ENCODE data around the gene DSPP. TPM values are rescaled to one million over a fixed set of nuclear protein-coding genes. Genes with fewer than 3 reads are reported as not detected.

The DSPP gene
- total and polyA plus RNA-seq, 3 experiments from 2014 or later = not detected

- POLR2A ChIA-PET = no interaction called here
- H3K4me3 ChIP-seq (ENCODE audit: low read length) = no peak overlapping the region
- Mint-ChIP-seq H3K27me3 (peaks cover 1 to 11% of the 10 kb centered on the region in 2 donors), H3K4me1 (no peaks in the 10 kb centered on the region), H3K9me3 (peaks cover 0 to 5% (median 3%) of the 10 kb centered on the region in 5 donors), H3K27ac (no peak overlapping the region), H3K4me3 (no peak overlapping the region), H3K36me3 (no peaks in the 10 kb centered on the region)
- H3K27me3 ChIP-seq (ENCODE audit: insufficient read depth, low read length, poor library complexity, severe bottlenecking) = no peaks in the 10 kb centered on the region
- H3K4me1 ChIP-seq (ENCODE audit: insufficient read depth, low read length) = no peaks in the 10 kb centered on the region
- no peaks in the 10 kb centered on the region for H3K9me3 ChIP-seq (ENCODE audit: low read length)
- H3K36me3 ChIP-seq (ENCODE audit: insufficient read depth, low read length) = no peaks in the 10 kb centered on the region
- no peak for DNase-seq
- no peak overlapping the region for H3K27ac ChIP-seq (ENCODE audit: low read depth, low read length)
- CTCF ChIA-PET = no interaction called here
Observed at GRCh38 chr4:87633243-87633642, 24.9 kb downstream of the DSPP start.

GRCh38 chr4:87644286-87644685, 36.0 kb downstream of the DSPP start:
- no peaks in the 10 kb centered on the region for H3K4me1 ChIP-seq (ENCODE audit: insufficient read depth, low read length)
- no peak for DNase-seq
- H3K9me3 Mint-ChIP-seq = peaks cover 0 to under 1% (median 0%) of the 10 kb centered on the region in 5 donors
- H3K4me3 ChIP-seq (ENCODE audit: low read length) = no peak overlapping the region
- POLR2A ChIA-PET = no interaction called here
- CTCF ChIA-PET = no interaction called here
- no peaks in the 10 kb centered on the region for H3K4me1 Mint-ChIP-seq
- no peak overlapping the region for H3K27ac ChIP-seq (ENCODE audit: low read depth, low read length)
- H3K4me3 Mint-ChIP-seq = no peak overlapping the region
- H3K36me3 Mint-ChIP-seq = no peaks in the 10 kb centered on the region
- no peaks in the 10 kb centered on the region for H3K36me3 ChIP-seq (ENCODE audit: insufficient read depth, low read length)
- H3K27me3 Mint-ChIP-seq = peaks cover 3 to 10% of the 10 kb centered on the region in 2 donors
- no peaks in the 10 kb centered on the region for H3K9me3 ChIP-seq (ENCODE audit: low read length)
- no peak overlapping the region for H3K27ac Mint-ChIP-seq
- H3K27me3 ChIP-seq (ENCODE audit: insufficient read depth, low read length, poor library complexity, severe bottlenecking) = no peaks in the 10 kb centered on the region

- H3K4me3 Mint-ChIP-seq = no peak within 1 kb of the TSS
- no peaks in the 10 kb centered on the region for H3K9me3 Mint-ChIP-seq
- POLR2A ChIA-PET = no interaction called here
- no peaks in the 10 kb centered on the region for H3K36me3 Mint-ChIP-seq
- Histone ChIP-seq H3K36me3 (ENCODE audit: insufficient read depth, low read length) (no peaks in the 10 kb centered on the region), H3K4me1 (ENCODE audit: insufficient read depth, low read length) (no peaks in the 10 kb centered on the region), H3K27ac (ENCODE audit: low read depth, low read length) (no peak within 1 kb of the TSS), H3K27me3 (ENCODE audit: insufficient read depth, low read length, poor library complexity, severe bottlenecking) (no peaks in the 10 kb centered on the region), H3K4me3 (ENCODE audit: low read length) (no peak within 1 kb of the TSS), H3K9me3 (ENCODE audit: low read length) (no peaks in the 10 kb centered on the region)
- peaks cover 2 to 32% of the 10 kb centered on the region in 2 donors for H3K27me3 Mint-ChIP-seq
- H3K27ac Mint-ChIP-seq = no peak within 1 kb of the TSS
- CTCF ChIA-PET = no interaction called here
- H3K4me1 Mint-ChIP-seq = no peaks in the 10 kb centered on the region
- DNase-seq = no peak
Observed at GRCh38 chr4:87649980-87650379, 41.7 kb downstream of the DSPP start, which contains the start of gene DMP1. Gene DMP1 (plus strand): TSS chr4:87650280. CDS start chr4:87656493, 6,213 bp downstream.

GRCh38 chr4:87650938-87651337, 42.6 kb downstream of the DSPP start:
- H3K27ac Mint-ChIP-seq = no peak overlapping the region
- H3K9me3 Mint-ChIP-seq = no peaks in the 10 kb centered on the region
- no peak overlapping the region for H3K4me3 ChIP-seq (ENCODE audit: low read length)
- no peaks in the 10 kb centered on the region for H3K9me3 ChIP-seq (ENCODE audit: low read length)
- no peaks in the 10 kb centered on the region for H3K27me3 ChIP-seq (ENCODE audit: insufficient read depth, low read length, poor library complexity, severe bottlenecking)
- H3K36me3 ChIP-seq (ENCODE audit: insufficient read depth, low read length) = no peaks in the 10 kb centered on the region
- CTCF ChIA-PET = no interaction called here
- POLR2A ChIA-PET = no interaction called here
- no peaks in the 10 kb centered on the region for H3K36me3 Mint-ChIP-seq
- H3K4me3 Mint-ChIP-seq = no peak overlapping the region
- no peak overlapping the region for H3K27ac ChIP-seq (ENCODE audit: low read depth, low read length)
- no peaks in the 10 kb centered on the region for H3K4me1 Mint-ChIP-seq
- H3K4me1 ChIP-seq (ENCODE audit: insufficient read depth, low read length) = no peaks in the 10 kb centered on the region
- no peak for DNase-seq
- H3K27me3 Mint-ChIP-seq = peaks cover 2 to 32% of the 10 kb centered on the region in 2 donors

GRCh38 chr4:87651941-87652340, 43.6 kb downstream of the DSPP start:
- Mint-ChIP-seq H3K36me3 (no peaks in the 10 kb centered on the region), H3K9me3 (no peaks in the 10 kb centered on the region), H3K27ac (no peak overlapping the region), H3K27me3 (peaks cover 2 to 32% of the 10 kb centered on the region in 2 donors), H3K4me1 (no peaks in the 10 kb centered on the region), H3K4me3 (no peak overlapping the region)
- H3K27me3 ChIP-seq (ENCODE audit: insufficient read depth, low read length, poor library complexity, severe bottlenecking) = no peaks in the 10 kb centered on the region
- ChIA-PET POLR2A (no interaction called here), CTCF (no interaction called here)
- H3K4me1 ChIP-seq (ENCODE audit: insufficient read depth, low read length) = no peaks in the 10 kb centered on the region
- no peak overlapping the region for H3K4me3 ChIP-seq (ENCODE audit: low read length)
- DNase-seq = no peak
- no peaks in the 10 kb centered on the region for H3K36me3 ChIP-seq (ENCODE audit: insufficient read depth, low read length)
- H3K27ac ChIP-seq (ENCODE audit: low read depth, low read length) = no peak overlapping the region
- H3K9me3 ChIP-seq (ENCODE audit: low read length) = no peaks in the 10 kb centered on the region

- H3K4me1 Mint-ChIP-seq = no peaks in the 10 kb centered on the region
- no peaks in the 10 kb centered on the region for H3K27me3 ChIP-seq (ENCODE audit: insufficient read depth, low read length, poor library complexity, severe bottlenecking)
- H3K36me3 Mint-ChIP-seq = no peaks in the 10 kb centered on the region
- ChIA-PET POLR2A (no interaction called here), CTCF (no interaction called here)
- H3K9me3 ChIP-seq (ENCODE audit: low read length) = no peaks in the 10 kb centered on the region
- H3K9me3 Mint-ChIP-seq = no peaks in the 10 kb centered on the region
- H3K4me1 ChIP-seq (ENCODE audit: insufficient read depth, low read length) = no peaks in the 10 kb centered on the region
- H3K27ac Mint-ChIP-seq = no peak overlapping the region
- no peak overlapping the region for H3K4me3 ChIP-seq (ENCODE audit: low read length)
- no peak for DNase-seq
- H3K27ac ChIP-seq (ENCODE audit: low read depth, low read length) = no peak overlapping the region
- peaks cover 4 to 23% of the 10 kb centered on the region in 2 donors for H3K27me3 Mint-ChIP-seq
- H3K4me3 Mint-ChIP-seq = no peak overlapping the region
- no peaks in the 10 kb centered on the region for H3K36me3 ChIP-seq (ENCODE audit: insufficient read depth, low read length)
Observed at GRCh38 chr4:87654487-87655044, 46.2 kb downstream of the DSPP start.

- H3K9me3 ChIP-seq (ENCODE audit: low read length) = no peaks in the 10 kb centered on the region
- Mint-ChIP-seq H3K27ac (no peak overlapping the region), H3K4me1 (no peaks in the 10 kb centered on the region), H3K9me3 (no peaks in the 10 kb centered on the region), H3K4me3 (no peak overlapping the region), H3K27me3 (peaks cover 7 to 23% of the 10 kb centered on the region in 2 donors), H3K36me3 (no peaks in the 10 kb centered on the region)
- CTCF ChIA-PET = no interaction called here
- H3K4me1 ChIP-seq (ENCODE audit: insufficient read depth, low read length) = no peaks in the 10 kb centered on the region
- no peak for DNase-seq
- POLR2A ChIA-PET = no interaction called here
- H3K4me3 ChIP-seq (ENCODE audit: low read length) = no peak overlapping the region
- H3K27me3 ChIP-seq (ENCODE audit: insufficient read depth, low read length, poor library complexity, severe bottlenecking) = no peaks in the 10 kb centered on the region
- no peaks in the 10 kb centered on the region for H3K36me3 ChIP-seq (ENCODE audit: insufficient read depth, low read length)
- no peak overlapping the region for H3K27ac ChIP-seq (ENCODE audit: low read depth, low read length)
Observed at GRCh38 chr4:87657525-87657924, 49.2 kb downstream of the DSPP start.

GRCh38 chr4:87659247-87659931, 51.1 kb downstream of the DSPP start:
- no peaks in the 10 kb centered on the region for H3K9me3 ChIP-seq (ENCODE audit: low read length)
- no peaks in the 10 kb centered on the region for H3K4me1 Mint-ChIP-seq
- H3K9me3 Mint-ChIP-seq = no peaks in the 10 kb centered on the region
- H3K4me3 Mint-ChIP-seq = no peak overlapping the region
- H3K27me3 Mint-ChIP-seq = peaks cover 7 to 25% of the 10 kb centered on the region in 2 donors
- no peak overlapping the region for H3K4me3 ChIP-seq (ENCODE audit: low read length)
- no peaks in the 10 kb centered on the region for H3K27me3 ChIP-seq (ENCODE audit: insufficient read depth, low read length, poor library complexity, severe bottlenecking)
- DNase-seq = no peak
- POLR2A ChIA-PET = no interaction called here
- no peaks in the 10 kb centered on the region for H3K4me1 ChIP-seq (ENCODE audit: insufficient read depth, low read length)
- no peaks in the 10 kb centered on the region for H3K36me3 Mint-ChIP-seq
- H3K36me3 ChIP-seq (ENCODE audit: insufficient read depth, low read length) = no peaks in the 10 kb centered on the region
- H3K27ac ChIP-seq (ENCODE audit: low read depth, low read length) = no peak overlapping the region
- CTCF ChIA-PET = no interaction called here
- H3K27ac Mint-ChIP-seq = no peak overlapping the region

All from CD8-positive, alpha-beta memory T cell (primary cell).